SK-N-SH (cell line): ENCODE results near the gene COLEC12. TPM values are rescaled to one million over a fixed set of nuclear protein-coding genes. Genes with fewer than 3 reads are reported as not detected.

ENCODE experiments used
- CTCF ChIA-PET: fragments of 300-600, 350-600 bp; formaldehyde crosslinking; extraction: SDS; loops from one replicate; lab custom pipeline; 2021; lab: Yijun Ruan, JAX
- POLR2A ChIA-PET: fragments of 350-600 bp; sonication (Branson Sonifier 250); formaldehyde crosslinking; extraction: SDS; loops from one replicate; lab custom pipeline; 2020; ENCODE audit warnings: antibody characterized with exemption, inconsistent platforms; lab: Yijun Ruan, JAX
- DNase-seq: peaks from one replicate; pipeline ENCODE4 v3.0.0; 2012
- H2AFZ ChIP-seq: fragments of 200-600 bp; sonication (generic); 2 replicates; pipeline ENCODE4 v1.8.1; 2016; ENCODE audit warnings: antibody characterized with exemption, mild to moderate bottlenecking, low read depth
- H3F3A ChIP-seq: fragments of 200-600 bp; sonication (generic); replicated peaks from 2 replicates; pipeline ENCODE3; 2016; ENCODE audit warnings: antibody characterized with exemption, mild to moderate bottlenecking; ENCODE audit not compliant: insufficient read depth
- H3K27ac ChIP-seq, 2 experiments: fragments of 200-500 bp in 1 of 2; fragments of 200-600 bp in 1 of 2; sonication (Bioruptor generic) in 1 of 2; sonication (generic), shearing (Covaris generic) in 1 of 2; 2 replicates each; pipeline versions ENCODE4 v1.5.1 to v1.6.1; 2014 to 2016; ENCODE audit warnings: low read depth in 2 of 2, inconsistent platforms in 1 of 2, low read length in 1 of 2, mild to moderate bottlenecking in 1 of 2, mixed read lengths in 1 of 2
- H3K27me3 ChIP-seq: fragments of 200-600 bp; sonication (generic), shearing (Covaris generic); 2 replicates; pipeline ENCODE4 v1.6.1; 2016; ENCODE audit warnings: mixed run types; ENCODE audit not compliant: insufficient read depth
- H3K36me3 ChIP-seq, 2 experiments: fragments of 200-500 bp in 1 of 2; fragments of 200-600 bp in 1 of 2; sonication (Bioruptor generic) in 1 of 2; sonication (generic) in 1 of 2; replicated peaks in 1 of 2; 2 replicates each; pipeline versions ENCODE3 to v1.5.1; 2014 to 2016; ENCODE audit warnings: low read length in 1 of 2, mild to moderate bottlenecking in 1 of 2; ENCODE audit not compliant: insufficient read depth in 2 of 2, control insufficient read depth in 1 of 2
- H3K4me1 ChIP-seq, 2 experiments: fragments of 200-500 bp in 1 of 2; fragments of 200-600 bp in 1 of 2; sonication (Bioruptor generic) in 1 of 2; sonication (generic), shearing (Covaris generic) in 1 of 2; 2 replicates each; pipeline versions ENCODE4 v1.5.1 to v1.6.1; 2014 to 2016; ENCODE audit warnings: low read depth in 1 of 2, low read length in 1 of 2, mixed run types in 1 of 2; ENCODE audit not compliant: insufficient read depth in 2 of 2, control insufficient read depth in 1 of 2
- H3K4me2 ChIP-seq: fragments of 200-600 bp; sonication (generic), shearing (Covaris generic); 2 replicates; pipeline ENCODE4 v1.6.1; 2017; ENCODE audit warnings: mixed run types
- H3K4me3 ChIP-seq, 2 experiments: fragments of 200-500 bp in 1 of 2; fragments of 200-600 bp in 1 of 2; sonication (Bioruptor generic) in 1 of 2; sonication (generic), shearing (Covaris generic) in 1 of 2; 2 replicates each; pipeline versions ENCODE4 v1.5.1 to v1.8.1; 2014 to 2016; ENCODE audit warnings: low read depth in 2 of 2, inconsistent platforms in 1 of 2, low read length in 1 of 2, mild to moderate bottlenecking in 1 of 2, mixed read lengths in 1 of 2, moderate library complexity in 1 of 2
- H3K79me2 ChIP-seq: fragments of 200-600 bp; sonication (generic); 2 replicates; pipeline ENCODE4 v1.8.1; 2017; ENCODE audit warnings: mild to moderate bottlenecking; ENCODE audit not compliant: insufficient read depth
- H3K9ac ChIP-seq: fragments of 200-600 bp; sonication (generic); 2 replicates; pipeline ENCODE4 v1.6.1; 2017; ENCODE audit warnings: mixed run types
- H3K9me2 ChIP-seq: fragments of 200-600 bp; sonication (generic); 2 replicates; pipeline ENCODE4 v1.6.1; 2017; ENCODE audit warnings: mixed run types
- H3K9me3 ChIP-seq: fragments of 200-600 bp; sonication (generic); 2 replicates; pipeline ENCODE4 v1.6.1; 2017; ENCODE audit warnings: mixed run types, mild to moderate bottlenecking, moderate library complexity
- H4K20me1 ChIP-seq: fragments of 200-600 bp; sonication (generic); 2 replicates; pipeline ENCODE4 v1.6.1; 2017; ENCODE audit warnings: mild to moderate bottlenecking, mixed run types; ENCODE audit not compliant: insufficient read depth
- CHD2 ChIP-seq: fragments of 150-350 bp; IDR thresholded peaks from 2 replicates; pipeline ENCODE4 v1.6.1; 2018; ENCODE audit warnings: low read length; ENCODE audit not compliant: partially characterized antibody
- EZH2phosphoT487 ChIP-seq: fragments of 200-600 bp; sonication (generic); IDR thresholded peaks from 2 replicates; pipeline ENCODE4 v1.6.1; 2017; ENCODE audit warnings: low read depth, mixed run types, mild to moderate bottlenecking, antibody characterized with exemption, moderate library complexity, borderline replicate concordance
- GABPA ChIP-seq: IDR thresholded peaks from 2 replicates; pipeline ENCODE4 v1.4.0; 2012; ENCODE audit warnings: low read depth, mild to moderate bottlenecking
- IRF3 ChIP-seq: fragments of 150-350 bp; IDR thresholded peaks from 2 replicates; pipeline ENCODE4 v1.6.1; 2016; ENCODE audit warnings: mild to moderate bottlenecking, low read depth, low read length
- JUND ChIP-seq: IDR thresholded peaks from 2 replicates; pipeline ENCODE4 v1.4.0; 2012
- MXI1 ChIP-seq: IDR thresholded peaks from 2 replicates; pipeline ENCODE4 v1.6.1; 2012; ENCODE audit warnings: mild to moderate bottlenecking, low read depth, low read length, improper control_type of control experiment
- NFIC ChIP-seq: IDR thresholded peaks from 2 replicates; pipeline ENCODE4 v1.4.0; 2012; ENCODE audit warnings: borderline replicate concordance
- RAD21 ChIP-seq: IDR thresholded peaks from 2 replicates; pipeline ENCODE4 v1.6.1; 2012; ENCODE audit warnings: mild to moderate bottlenecking, low read length
- RCOR1 ChIP-seq: fragments of 150-350 bp; IDR thresholded peaks from 2 replicates; pipeline ENCODE4 v1.6.1; 2017; ENCODE audit warnings: antibody characterized with exemption, low read length
- REST ChIP-seq: IDR thresholded peaks from 2 replicates; pipeline ENCODE4 v1.6.1; 2012; ENCODE audit warnings: mild to moderate bottlenecking, low read depth, low read length, moderate library complexity
- RFX5 ChIP-seq: IDR thresholded peaks from 2 replicates; pipeline ENCODE4 v1.6.1; 2012; ENCODE audit warnings: mild to moderate bottlenecking, improper control_type of control experiment, low read length
- SIN3A ChIP-seq: IDR thresholded peaks from 2 replicates; pipeline ENCODE4 v1.6.1; 2012; ENCODE audit warnings: low read depth, mild to moderate bottlenecking, low read length, moderate library complexity, borderline replicate concordance
- TEAD4 ChIP-seq: IDR thresholded peaks from 2 replicates; pipeline ENCODE4 v1.4.0; 2012; ENCODE audit warnings: mild to moderate bottlenecking, borderline replicate concordance; ENCODE audit not compliant: insufficient read depth
- USF1 ChIP-seq: IDR thresholded peaks from 2 replicates; pipeline ENCODE4 v1.4.0; 2012; ENCODE audit warnings: low read depth, borderline replicate concordance
- USF2 ChIP-seq: fragments of 150-350 bp; IDR thresholded peaks from 2 replicates; pipeline ENCODE4 v1.6.1; 2017; ENCODE audit warnings: antibody characterized with exemption, low read length, low read depth, borderline replicate concordance
- WGBS: methylation state at CpG from one replicate; pipeline ENCODE4 v1.1.6; 2017; ENCODE audit warnings: low lambda C conversion rate; 5-methylcytosine and 5-hydroxymethylcytosine counted together
- polyA plus RNA-seq, 3 experiments: library from polyadenylated mRNA; depleted of rRNA; stranded (reverse); fragments of >200 nt; gene quantifications; 2 replicates each; pipeline ENCODE4 v1.2.3, GENCODE V29; 2012

The COLEC12 gene
- polyA plus RNA-seq, 1 of the 3 experiments (the other 2 are of a cell fraction), result 41.2 TPM

- TF ChIP-seq RFX5 (no peak), JUND (no peak), RAD21 (no peak), SIN3A (no peak), USF2 (no peak)
These were observed 169.2 kb downstream of the COLEC12 start (continued) for GRCh38 chr18:331221-331821.

- Histone ChIP-seq H3K27me3 (no peaks in the 10 kb centered on the region), H3K79me2 (no peaks in the 10 kb centered on the region), H4K20me1 (no peaks in the 10 kb centered on the region), H3K9me2 (no peaks in the 10 kb centered on the region), H3K4me1 (peaks cover under 1 to 11% of the 10 kb centered on the region in 2 experiments; a peak in 1 of 4 replicates), H3K9ac (no peak overlapping the region), H3K4me3 (no peak overlapping the region), H3K4me2 (no peak overlapping the region), H3K27ac (no peak overlapping the region), H3K9me3 (no peaks in the 10 kb centered on the region), H3F3A (no peaks in the 10 kb centered on the region), H2AFZ (no peak overlapping the region), H3K36me3 (no peaks in the 10 kb centered on the region)
- no peak for TF ChIP-seq IRF3
- DNase-seq, result no peak
- ChIA-PET POLR2A (no interaction called here), CTCF (no interaction called here)
- WGBS, result 93% methylated on average over 4 of the region's 4 CpGs
These were observed 171.6 kb downstream of the COLEC12 start for GRCh38 chr18:328928-329327.

GRCh38 chr18:326846-327245 is 173.7 kb downstream of the COLEC12 start:
- CTCF ChIA-PET, result no interaction called here
- H3K9me3 ChIP-seq, result no peaks in the 10 kb centered on the region
- H3K4me2 ChIP-seq, result no peak overlapping the region
- no peaks in the 10 kb centered on the region for H3K79me2 ChIP-seq
- no peaks in the 10 kb centered on the region for H3K27me3 ChIP-seq
- no peak overlapping the region for H2AFZ ChIP-seq
- peaks cover 5% of the 10 kb centered on the region for H3F3A ChIP-seq
- no peak overlapping the region for H3K9ac ChIP-seq
- H3K4me3 ChIP-seq, result no peak overlapping the region
- no peaks in the 10 kb centered on the region for H3K9me2 ChIP-seq
- no peak for DNase-seq
- peaks cover 8 to 16% of the 10 kb centered on the region in 2 experiments; a peak in 3 of 4 replicates for H3K4me1 ChIP-seq
- POLR2A ChIA-PET, result no interaction called here
- WGBS, result 80% methylated on average over 1 of the region's 1 CpG
- no peaks in the 10 kb centered on the region for H3K36me3 ChIP-seq
- no peaks in the 10 kb centered on the region for H4K20me1 ChIP-seq
- TF ChIP-seq IRF3 (no peak), SIN3A (no peak), NFIC (no peak), MXI1 (no peak), RAD21 (no peak), RFX5 (no peak), TEAD4 (no peak), USF1 (no peak), CHD2 (no peak), REST (no peak), GABPA (no peak), EZH2phosphoT487 (no peak), RCOR1 (no peak)
- TF ChIP-seq, all 33 proteins: peak for 0
- H3K27ac ChIP-seq, result no peak overlapping the region
